ENCODE results near the gene EXOSC1. TPM values are rescaled to one million over a fixed set of nuclear protein-coding genes. Genes with fewer than 3 reads are reported as not detected.

Gene EXOSC1
- total and polyA plus RNA-seq, 2 experiments from 2014 or later = 34.7 to 51.7 TPM

GRCh38 chr10:97454330-97455036, 8.7 kb upstream of the EXOSC1 start:
- Histone ChIP-seq H3K27me3 (no peaks in the 10 kb centered on the region), H3K36me3 (replicated peaks; ENCODE audit: insufficient read depth, low read depth) (no peaks in the 10 kb centered on the region), H2AFZ (no peak overlapping the region), H3K4me3 (no peak overlapping the region), H3K9me3 (ENCODE audit: low read depth) (no peaks in the 10 kb centered on the region), H3K79me2 (peaks cover 30% of the 10 kb centered on the region), H3K4me1 (ENCODE audit: insufficient read depth) (no peaks in the 10 kb centered on the region), H3K27ac (no peak overlapping the region), H3K4me2 (no peak overlapping the region), H3K9me2 (replicated peaks; ENCODE audit: insufficient read depth) (no peaks in the 10 kb centered on the region), H4K20me1 (ENCODE audit: insufficient read depth, poor library complexity, severe bottlenecking) (peaks cover 3% of the 10 kb centered on the region)
- WGBS (ENCODE audit: low lambda C conversion rate, missing lambda C conversion rate) = 73% methylated on average over 3 of the region's 3 CpGs
- DNase-seq (ENCODE audit: low spot score) = peak; percentile 47
- TF ChIP-seq, protein P1, sequence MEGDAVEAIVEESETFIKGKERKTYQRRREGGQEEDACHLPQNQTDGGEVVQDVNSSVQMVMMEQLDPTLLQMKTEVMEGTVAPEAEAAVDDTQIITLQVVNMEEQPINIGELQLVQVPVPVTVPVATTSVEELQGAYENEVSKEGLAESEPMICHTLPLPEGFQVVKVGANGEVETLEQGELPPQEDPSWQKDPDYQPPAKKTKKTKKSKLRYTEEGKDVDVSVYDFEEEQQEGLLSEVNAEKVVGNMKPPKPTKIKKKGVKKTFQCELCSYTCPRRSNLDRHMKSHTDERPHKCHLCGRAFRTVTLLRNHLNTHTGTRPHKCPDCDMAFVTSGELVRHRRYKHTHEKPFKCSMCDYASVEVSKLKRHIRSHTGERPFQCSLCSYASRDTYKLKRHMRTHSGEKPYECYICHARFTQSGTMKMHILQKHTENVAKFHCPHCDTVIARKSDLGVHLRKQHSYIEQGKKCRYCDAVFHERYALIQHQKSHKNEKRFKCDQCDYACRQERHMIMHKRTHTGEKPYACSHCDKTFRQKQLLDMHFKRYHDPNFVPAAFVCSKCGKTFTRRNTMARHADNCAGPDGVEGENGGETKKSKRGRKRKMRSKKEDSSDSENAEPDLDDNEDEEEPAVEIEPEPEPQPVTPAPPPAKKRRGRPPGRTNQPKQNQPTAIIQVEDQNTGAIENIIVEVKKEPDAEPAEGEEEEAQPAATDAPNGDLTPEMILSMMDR (IDR thresholded peaks at IDR 0.05; ENCODE audit: poor library complexity) = no peak
- TF ChIP-seq EZH2phosphoT487 (IDR thresholded peaks at IDR 0.05; ENCODE audit: low read depth, severe bottlenecking, unreplicated experiment) (no peak), EZH2 (IDR thresholded peaks at IDR 0.05; ENCODE audit: borderline replicate concordance) (no peak)

DNA sequence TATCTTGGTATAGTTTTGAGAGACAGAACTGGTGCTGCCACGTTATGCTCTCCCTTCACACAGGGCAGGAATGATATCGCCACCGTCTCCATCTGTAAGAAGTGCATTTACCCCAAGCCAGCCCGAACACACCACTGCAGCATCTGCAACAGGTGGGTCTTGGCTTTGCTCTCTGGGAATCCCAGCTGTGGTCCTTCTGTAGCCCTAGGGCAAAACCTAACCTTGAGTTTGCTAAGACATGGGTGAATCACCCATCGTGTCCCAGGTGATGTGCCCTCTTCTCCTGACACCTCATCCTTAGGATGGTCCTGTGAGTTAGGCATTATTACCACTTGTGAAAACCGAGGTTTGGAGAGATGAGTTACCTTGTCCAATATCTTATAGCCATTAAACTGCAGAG, 6.5 kb upstream of the EXOSC1 start:
- Histone ChIP-seq H3K79me2 (peaks cover 50% of the 10 kb centered on the region), H3K36me3 (replicated peaks; ENCODE audit: insufficient read depth, low read depth) (no peaks in the 10 kb centered on the region)
- 99% methylated on average over 6 of the region's 6 CpGs for WGBS (ENCODE audit: low lambda C conversion rate, missing lambda C conversion rate)

DNA sequence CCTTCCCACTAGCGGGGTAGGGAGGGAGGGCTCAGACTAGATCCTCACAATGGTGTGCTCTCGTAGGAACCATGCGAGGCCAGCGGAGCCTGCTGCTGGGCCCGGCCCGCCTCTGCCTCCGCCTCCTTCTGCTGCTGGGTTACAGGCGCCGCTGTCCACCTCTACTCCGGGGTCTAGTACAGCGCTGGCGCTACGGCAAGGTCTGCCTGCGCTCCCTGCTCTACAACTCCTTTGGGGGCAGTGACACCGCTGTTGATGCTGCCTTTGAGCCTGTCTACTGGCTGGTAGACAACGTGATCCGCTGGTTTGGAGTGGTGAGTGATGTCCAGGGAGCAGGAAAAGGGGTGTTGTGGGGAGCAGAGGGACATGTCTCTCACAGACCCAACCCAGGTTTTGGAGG, 5.8 kb upstream of the EXOSC1 start:
- DNase-seq (ENCODE audit: low spot score) = no peak
- no peaks in the 10 kb centered on the region for H3K9me2 ChIP-seq (replicated peaks; ENCODE audit: insufficient read depth)
- no peak overlapping the region for H3K4me3 ChIP-seq
- H3K4me1 ChIP-seq (ENCODE audit: insufficient read depth) = peaks cover 17% of the 10 kb centered on the region
- no peaks in the 10 kb centered on the region for H3K9me3 ChIP-seq (ENCODE audit: low read depth)
- TF ChIP-seq, protein P1 (IDR thresholded peaks at IDR 0.05; ENCODE audit: poor library complexity) = no peak
- H4K20me1 ChIP-seq (ENCODE audit: insufficient read depth, poor library complexity, severe bottlenecking) = peaks cover 3% of the 10 kb centered on the region
- peaks cover 57% of the 10 kb centered on the region for H3K79me2 ChIP-seq
- no peak overlapping the region for H2AFZ ChIP-seq
- H3K27ac ChIP-seq = no peak overlapping the region
- no peaks in the 10 kb centered on the region for H3K36me3 ChIP-seq (replicated peaks; ENCODE audit: insufficient read depth, low read depth)
- H3K27me3 ChIP-seq = no peaks in the 10 kb centered on the region
- WGBS (ENCODE audit: low lambda C conversion rate, missing lambda C conversion rate) = 98% methylated on average over 17 of the region's 17 CpGs
- H3K4me2 ChIP-seq = no peak overlapping the region

More for the DNA sequence above, 6.5 kb upstream of the EXOSC1 start:
- H3K27ac ChIP-seq = no peak overlapping the region
- H3K4me2 ChIP-seq = no peak overlapping the region
- no peaks in the 10 kb centered on the region for H3K27me3 ChIP-seq
- peaks cover 11% of the 10 kb centered on the region for H3K4me1 ChIP-seq (ENCODE audit: insufficient read depth)
- no peak overlapping the region for H3K4me3 ChIP-seq
- DNase-seq (ENCODE audit: low spot score) = no peak
- H2AFZ ChIP-seq = no peak overlapping the region
- TF ChIP-seq, protein P1 (IDR thresholded peaks at IDR 0.05; ENCODE audit: poor library complexity) = no peak
- TF ChIP-seq EZH2phosphoT487 (IDR thresholded peaks at IDR 0.05; ENCODE audit: low read depth, severe bottlenecking, unreplicated experiment) (no peak), EZH2 (IDR thresholded peaks at IDR 0.05; ENCODE audit: borderline replicate concordance) (no peak)
- no peaks in the 10 kb centered on the region for H3K9me3 ChIP-seq (ENCODE audit: low read depth)
- H3K9me2 ChIP-seq (replicated peaks; ENCODE audit: insufficient read depth) = no peaks in the 10 kb centered on the region
- H4K20me1 ChIP-seq (ENCODE audit: insufficient read depth, poor library complexity, severe bottlenecking) = peaks cover 3% of the 10 kb centered on the region
